DND-41 (cell line): Measurements from ENCODE around the gene PTPRG.
"Not testable (repeated sequence)": the region's sequence is repeated elsewhere in the genome, so short reads cannot be mapped to it uniquely, and the experiment has no call there.

Source experiments
- EZH2 ChIP-seq: IDR thresholded peaks from 3 replicates; pipeline ENCODE4 v1.6.1; 2012; ENCODE audit warnings: borderline replicate concordance, low read depth, mild to moderate bottlenecking, moderate library complexity, low read length, inconsistent platforms; ENCODE audit not compliant: severe bottlenecking
- TF ChIP-seq, protein P1 (sequence below): IDR thresholded peaks from 2 replicates; pipeline ENCODE4 v1.5.1; 2012; ENCODE audit warnings: borderline replicate concordance, low read length, moderate library complexity, mild to moderate bottlenecking; ENCODE audit not compliant: poor library complexity, severe bottlenecking; ENCODE audit errors: extremely low read depth

DNA sequence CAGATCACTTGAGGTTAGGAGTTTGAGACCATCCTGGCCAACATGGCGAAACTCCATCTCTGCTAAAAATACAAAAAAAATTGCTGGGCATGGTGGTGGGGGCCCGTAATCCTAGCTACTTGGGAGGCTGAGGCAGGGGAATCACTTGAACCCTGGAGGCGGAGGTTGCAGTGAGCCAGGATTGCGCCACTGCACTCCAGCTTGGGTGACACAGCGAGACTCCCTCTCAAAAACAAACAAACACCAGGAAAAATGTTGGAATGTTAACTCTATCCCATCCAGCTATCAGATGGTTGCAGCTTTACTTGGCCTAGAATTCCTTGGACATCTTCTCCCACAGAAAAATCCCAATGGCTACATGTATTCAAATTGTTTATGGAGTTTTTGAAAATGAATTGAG, 254.9 kb downstream of the PTPRG start:
- TF ChIP-seq, protein P1, sequence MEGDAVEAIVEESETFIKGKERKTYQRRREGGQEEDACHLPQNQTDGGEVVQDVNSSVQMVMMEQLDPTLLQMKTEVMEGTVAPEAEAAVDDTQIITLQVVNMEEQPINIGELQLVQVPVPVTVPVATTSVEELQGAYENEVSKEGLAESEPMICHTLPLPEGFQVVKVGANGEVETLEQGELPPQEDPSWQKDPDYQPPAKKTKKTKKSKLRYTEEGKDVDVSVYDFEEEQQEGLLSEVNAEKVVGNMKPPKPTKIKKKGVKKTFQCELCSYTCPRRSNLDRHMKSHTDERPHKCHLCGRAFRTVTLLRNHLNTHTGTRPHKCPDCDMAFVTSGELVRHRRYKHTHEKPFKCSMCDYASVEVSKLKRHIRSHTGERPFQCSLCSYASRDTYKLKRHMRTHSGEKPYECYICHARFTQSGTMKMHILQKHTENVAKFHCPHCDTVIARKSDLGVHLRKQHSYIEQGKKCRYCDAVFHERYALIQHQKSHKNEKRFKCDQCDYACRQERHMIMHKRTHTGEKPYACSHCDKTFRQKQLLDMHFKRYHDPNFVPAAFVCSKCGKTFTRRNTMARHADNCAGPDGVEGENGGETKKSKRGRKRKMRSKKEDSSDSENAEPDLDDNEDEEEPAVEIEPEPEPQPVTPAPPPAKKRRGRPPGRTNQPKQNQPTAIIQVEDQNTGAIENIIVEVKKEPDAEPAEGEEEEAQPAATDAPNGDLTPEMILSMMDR = not testable (repeated sequence)
- not testable (repeated sequence) for TF ChIP-seq EZH2
